Upper lobe of left lung (tissue), 4 donors: ENCODE data around the gene RAP1A.

Experiments
- POLR2A ChIP-seq, 4 donors: fragments of 450-650 bp; IDR thresholded peaks; one replicate each; pipeline ENCODE4 v1.5.1; 2016 to 2017; ENCODE audit warnings: antibody characterized with exemption in 4 of 4, mild to moderate bottlenecking in 2 of 4
- POLR2AphosphoS5 ChIP-seq, 2 donors: sonication (generic); formaldehyde crosslinking; IDR thresholded peaks; one replicate each; pipeline ENCODE4 v1.5.1; 2017; ENCODE audit warnings: antibody characterized with exemption in 2 of 2

- TF ChIP-seq POLR2A (IDR thresholded peaks at IDR 0.05), result no peak
- TF ChIP-seq POLR2AphosphoS5 (IDR thresholded peaks at IDR 0.05), result no peak
Observed at GRCh38 chr1:111695801-111696200, 76.2 kb downstream of the RAP1A start.
